ENCODE data around the gene PARD3B.

- TF ChIP-seq CTCF (conservative IDR thresholded peaks at IDR 0.05; ENCODE audit: low read depth, low read length) (no peak), EZH2 (IDR thresholded peaks at IDR 0.05; ENCODE audit: borderline replicate concordance, low read depth, low read length, poor library complexity, severe bottlenecking) (no peak)
Observed at GRCh38 chr2:204545861-204546735, 823 bp downstream of the PARD3B start.

All from A673 (cell line).